Peyer's patch (tissue), 4 donors: Measurements from ENCODE around the gene MLLT1.

ENCODE experiments used
- POLR2A ChIP-seq, 2 donors: fragments of 450-650 bp; IDR thresholded peaks; one replicate each; pipeline ENCODE4 v1.5.1; 2017; ENCODE audit warnings: antibody characterized with exemption in 2 of 2, mild to moderate bottlenecking in 2 of 2, moderate library complexity in 2 of 2
- TF ChIP-seq, protein P1 (sequence below), 6 experiments: fragments of 450-650 bp in 4 of 6; fragments of 200-600 bp in 2 of 6; sonication (generic) in 1 of 6; IDR thresholded peaks; one replicate each; pipeline ENCODE4 v1.5.1; 2017 to 2019; ENCODE audit warnings: antibody characterized with exemption in 6 of 6, mild to moderate bottlenecking in 3 of 6, moderate library complexity in 1 of 6

GRCh38 chr19:6242677-6243076 is 37.1 kb downstream of the MLLT1 start:
- TF ChIP-seq, protein P1, sequence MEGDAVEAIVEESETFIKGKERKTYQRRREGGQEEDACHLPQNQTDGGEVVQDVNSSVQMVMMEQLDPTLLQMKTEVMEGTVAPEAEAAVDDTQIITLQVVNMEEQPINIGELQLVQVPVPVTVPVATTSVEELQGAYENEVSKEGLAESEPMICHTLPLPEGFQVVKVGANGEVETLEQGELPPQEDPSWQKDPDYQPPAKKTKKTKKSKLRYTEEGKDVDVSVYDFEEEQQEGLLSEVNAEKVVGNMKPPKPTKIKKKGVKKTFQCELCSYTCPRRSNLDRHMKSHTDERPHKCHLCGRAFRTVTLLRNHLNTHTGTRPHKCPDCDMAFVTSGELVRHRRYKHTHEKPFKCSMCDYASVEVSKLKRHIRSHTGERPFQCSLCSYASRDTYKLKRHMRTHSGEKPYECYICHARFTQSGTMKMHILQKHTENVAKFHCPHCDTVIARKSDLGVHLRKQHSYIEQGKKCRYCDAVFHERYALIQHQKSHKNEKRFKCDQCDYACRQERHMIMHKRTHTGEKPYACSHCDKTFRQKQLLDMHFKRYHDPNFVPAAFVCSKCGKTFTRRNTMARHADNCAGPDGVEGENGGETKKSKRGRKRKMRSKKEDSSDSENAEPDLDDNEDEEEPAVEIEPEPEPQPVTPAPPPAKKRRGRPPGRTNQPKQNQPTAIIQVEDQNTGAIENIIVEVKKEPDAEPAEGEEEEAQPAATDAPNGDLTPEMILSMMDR (IDR thresholded peaks at IDR 0.05): no peak
- TF ChIP-seq POLR2A (IDR thresholded peaks at IDR 0.05): no peak
